Measurements from ENCODE around the gene NLRP9.
"Not testable (repeated sequence)": the region's sequence is repeated elsewhere in the genome, so short reads cannot be mapped to it uniquely, and the experiment has no call there.

The NLRP9 gene

DNA sequence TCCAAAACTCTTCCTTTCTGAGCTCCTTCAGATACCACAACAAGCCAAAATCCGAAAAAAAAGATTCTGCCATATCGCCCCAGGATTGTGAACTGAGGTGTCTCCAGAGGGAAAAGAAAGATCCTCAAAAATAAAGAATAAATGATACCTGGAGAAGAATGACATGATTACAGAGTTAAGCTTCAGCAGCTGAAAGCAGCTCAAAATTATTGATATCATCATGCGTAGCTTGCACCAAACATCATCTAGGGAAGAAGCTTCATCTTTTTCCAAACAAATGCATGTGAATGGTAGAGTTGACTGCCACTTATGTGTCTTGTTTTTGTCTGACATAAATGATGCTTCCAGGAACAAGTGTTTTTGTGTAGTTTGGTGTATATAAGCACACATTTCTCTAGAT, at the start of gene NLRP9:
Gene NLRP9 (minus strand): TSS at position 101 of the 400 bp plus-strand sequence. CDS start 28 bp downstream, at position 73.
- H3K4me1 ChIP-seq (ENCODE audit: insufficient read depth, low read length): no peaks in the 10 kb centered on the region
- H3K36me3 ChIP-seq (ENCODE audit: insufficient read depth, low read length): no peaks in the 10 kb centered on the region
- no peak within 1 kb of the TSS for H3K4me3 ChIP-seq (ENCODE audit: low read depth in 1 of 2, low read length in 2 of 2)
- H3K27ac ChIP-seq (ENCODE audit: low read depth, low read length): no peak within 1 kb of the TSS
- H3K27me3 ChIP-seq (ENCODE audit: control insufficient read depth in 1 of 2, insufficient read depth in 2 of 2, low read length in 2 of 2): no peaks in the 10 kb centered on the region
- no peak within 1 kb of the TSS for H3K9ac ChIP-seq (ENCODE audit: low read length)
- H3K9me3 ChIP-seq (ENCODE audit: low read length): no peaks in the 10 kb centered on the region

DNA sequence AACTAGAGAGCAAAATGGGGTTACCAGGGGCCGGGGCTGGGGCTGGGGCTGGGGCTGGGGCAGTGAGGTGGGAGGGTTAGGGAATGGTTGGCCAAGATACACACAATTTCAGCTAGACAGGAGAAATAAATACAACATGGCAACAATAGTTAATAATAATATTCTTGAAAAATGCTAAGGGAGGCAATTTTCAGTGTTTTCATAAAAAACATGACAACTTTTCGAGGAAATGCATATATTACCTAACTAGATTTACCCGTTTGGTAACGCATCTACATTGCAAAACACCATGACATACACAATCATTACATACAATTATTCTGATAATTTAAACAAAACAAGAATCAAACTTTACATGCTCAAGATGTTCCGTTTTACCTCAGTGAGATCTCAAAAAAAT, 42.9 kb upstream of the NLRP9 start:
- no peaks in the 10 kb centered on the region for H3K4me1 ChIP-seq (ENCODE audit: insufficient read depth, low read length)
- no peak overlapping the region for H3K9ac ChIP-seq (ENCODE audit: low read length)
- H3K4me3 ChIP-seq (ENCODE audit: low read depth in 1 of 2, low read length in 2 of 2): no peak overlapping the region
- no peaks in the 10 kb centered on the region for H3K9me3 ChIP-seq (ENCODE audit: low read length)
- no peaks in the 10 kb centered on the region for H3K36me3 ChIP-seq (ENCODE audit: insufficient read depth, low read length)
- H3K27ac ChIP-seq (ENCODE audit: low read depth, low read length): no peak overlapping the region
- H3K27me3 ChIP-seq (ENCODE audit: control insufficient read depth in 1 of 2, insufficient read depth in 2 of 2, low read length in 2 of 2): no peaks in the 10 kb centered on the region

DNA sequence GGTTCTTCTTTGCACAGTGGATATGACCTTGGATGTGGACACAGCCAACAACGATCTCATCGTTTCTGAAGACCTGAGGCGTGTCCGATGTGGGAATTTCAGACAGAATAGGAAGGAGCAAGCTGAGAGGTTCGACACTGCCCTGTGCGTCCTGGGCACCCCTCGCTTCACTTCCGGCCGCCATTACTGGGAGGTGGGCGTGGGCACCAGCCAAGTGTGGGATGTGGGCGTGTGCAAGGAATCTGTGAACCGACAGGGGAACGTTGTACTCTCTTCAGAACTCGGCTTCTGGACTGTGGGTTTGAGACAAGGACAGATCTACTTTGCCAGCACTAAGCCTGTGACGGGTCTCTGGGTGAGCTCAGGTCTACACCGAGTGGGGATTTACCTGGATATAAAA, 40.1 kb upstream of the NLRP9 start:
- no peaks in the 10 kb centered on the region for H3K4me1 ChIP-seq (ENCODE audit: insufficient read depth, low read length)
- H3K9me3 ChIP-seq (ENCODE audit: low read length): no peaks in the 10 kb centered on the region
- no peaks in the 10 kb centered on the region for H3K36me3 ChIP-seq (ENCODE audit: insufficient read depth, low read length)
- H3K9ac ChIP-seq (ENCODE audit: low read length): no peak overlapping the region
- no peak overlapping the region for H3K4me3 ChIP-seq (ENCODE audit: low read depth in 1 of 2, low read length in 2 of 2)
- H3K27ac ChIP-seq (ENCODE audit: low read depth, low read length): no peak overlapping the region
- H3K27me3 ChIP-seq (ENCODE audit: control insufficient read depth in 1 of 2, insufficient read depth in 2 of 2, low read length in 2 of 2): no peaks in the 10 kb centered on the region

DNA sequence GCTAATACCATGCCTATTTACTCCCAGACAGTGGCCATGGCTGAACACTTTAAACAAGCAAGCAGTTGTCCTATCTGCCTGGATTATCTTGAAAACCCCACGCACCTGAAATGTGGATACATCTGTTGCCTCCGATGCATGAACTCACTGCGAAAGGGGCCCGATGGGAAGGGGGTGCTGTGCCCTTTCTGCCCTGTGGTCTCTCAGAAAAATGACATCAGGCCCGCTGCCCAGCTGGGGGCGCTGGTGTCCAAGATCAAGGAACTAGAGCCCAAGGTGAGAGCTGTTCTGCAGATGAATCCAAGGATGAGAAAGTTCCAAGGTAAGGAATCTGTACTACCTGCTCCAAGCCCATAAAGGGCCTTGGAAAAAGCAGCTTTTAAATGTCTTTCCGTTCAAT, 39.3 kb upstream of the NLRP9 start:
- Histone ChIP-seq H3K4me3 (ENCODE audit: low read depth in 1 of 2, low read length in 2 of 2) (no peak overlapping the region), H3K27me3 (ENCODE audit: control insufficient read depth in 1 of 2, insufficient read depth in 2 of 2, low read length in 2 of 2) (no peaks in the 10 kb centered on the region), H3K9ac (ENCODE audit: low read length) (no peak overlapping the region)

DNA sequence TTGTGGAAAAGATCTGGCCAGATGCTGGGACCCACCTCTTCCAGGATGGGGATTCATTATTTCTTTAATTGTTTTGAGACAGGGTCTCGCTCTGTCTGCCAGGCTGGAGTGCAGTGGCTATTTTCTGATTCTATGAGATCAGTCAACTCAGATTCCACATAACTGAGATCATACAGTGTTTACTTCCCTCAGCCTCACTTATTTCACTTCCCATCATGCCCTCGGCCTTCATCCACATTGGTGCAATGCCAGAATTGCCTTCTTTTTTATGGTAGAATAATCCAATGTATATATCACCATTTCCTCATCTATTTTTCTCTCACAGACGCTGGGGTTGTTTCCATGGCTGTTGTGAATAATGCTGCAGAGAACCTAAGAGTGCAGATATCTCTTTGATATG, 31.4 kb upstream of the NLRP9 start:
- H3K4me3 ChIP-seq (ENCODE audit: low read depth in 1 of 2, low read length in 2 of 2); H3K4me1 ChIP-seq (ENCODE audit: insufficient read depth, low read length); H3K9ac ChIP-seq (ENCODE audit: low read length); H3K9me3 ChIP-seq (ENCODE audit: low read length); H3K27me3 ChIP-seq (ENCODE audit: control insufficient read depth in 1 of 2, insufficient read depth in 2 of 2, low read length in 2 of 2); H3K36me3 ChIP-seq (ENCODE audit: insufficient read depth, low read length); H3K27ac ChIP-seq (ENCODE audit: low read depth, low read length): not testable (repeated sequence)

More for the DNA sequence above, 39.3 kb upstream of the NLRP9 start:
- H3K27ac ChIP-seq (ENCODE audit: low read depth, low read length): no peak overlapping the region
- H3K4me1 ChIP-seq (ENCODE audit: insufficient read depth, low read length): no peaks in the 10 kb centered on the region
- no peaks in the 10 kb centered on the region for H3K9me3 ChIP-seq (ENCODE audit: low read length)
- H3K36me3 ChIP-seq (ENCODE audit: insufficient read depth, low read length): no peaks in the 10 kb centered on the region

DNA sequence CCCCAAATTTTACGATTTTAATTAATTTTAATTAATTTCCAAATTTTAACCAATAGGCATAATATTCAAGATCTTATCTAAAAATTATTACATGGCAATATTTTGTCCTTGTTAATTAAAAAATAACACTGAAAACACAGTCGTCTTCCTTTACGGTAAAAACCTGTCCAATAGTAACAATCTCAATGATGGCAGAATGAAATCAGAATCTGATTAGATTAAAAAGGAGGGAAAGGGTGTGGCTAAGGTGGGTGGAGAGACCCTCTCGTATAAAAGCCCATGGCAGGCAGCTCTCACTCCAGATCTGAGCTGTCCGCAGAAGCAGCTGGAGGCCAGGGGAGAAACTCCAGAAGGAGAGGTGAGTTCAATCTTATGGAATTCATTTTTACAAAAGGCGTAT, 30.6 kb upstream of the NLRP9 start, which contains the start of gene RFPL4AL1:
Gene RFPL4AL1 (plus strand): TSS at position 301 of the 400 bp plus-strand sequence. CDS start 2,687 bp downstream, outside the sequence.
- not testable (repeated sequence) for H3K9ac ChIP-seq (ENCODE audit: low read length); H3K9me3 ChIP-seq (ENCODE audit: low read length); H3K27ac ChIP-seq (ENCODE audit: low read depth, low read length); H3K4me1 ChIP-seq (ENCODE audit: insufficient read depth, low read length); H3K4me3 ChIP-seq (ENCODE audit: low read depth in 1 of 2, low read length in 2 of 2); H3K36me3 ChIP-seq (ENCODE audit: insufficient read depth, low read length); H3K27me3 ChIP-seq (ENCODE audit: control insufficient read depth in 1 of 2, insufficient read depth in 2 of 2, low read length in 2 of 2)

DNA sequence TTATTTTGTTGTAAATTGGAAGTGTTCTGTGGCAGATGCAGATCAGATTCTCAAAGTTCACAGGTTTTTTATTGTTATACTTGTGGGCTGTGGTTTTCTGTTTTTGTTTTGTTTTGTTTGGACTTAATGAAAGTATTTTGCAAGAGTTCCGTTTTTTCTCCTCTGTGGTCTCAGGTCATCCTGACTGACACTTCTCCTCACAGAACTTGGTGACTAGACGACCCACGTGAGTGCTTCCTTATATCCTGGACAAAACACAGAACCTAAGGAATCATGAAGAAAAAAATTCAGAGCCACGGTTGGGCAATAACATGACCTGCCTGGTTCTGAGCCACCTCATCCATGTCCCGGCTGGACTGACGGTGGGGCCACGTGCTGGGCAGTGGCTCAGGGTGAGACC, 28.3 kb upstream of the NLRP9 start:
- Histone ChIP-seq H3K27ac (ENCODE audit: low read depth, low read length) (no peak overlapping the region), H3K4me1 (ENCODE audit: insufficient read depth, low read length) (no peaks in the 10 kb centered on the region), H3K4me3 (ENCODE audit: low read depth in 1 of 2, low read length in 2 of 2) (no peak overlapping the region), H3K36me3 (ENCODE audit: insufficient read depth, low read length) (no peaks in the 10 kb centered on the region), H3K9ac (ENCODE audit: low read length) (no peak overlapping the region), H3K9me3 (ENCODE audit: low read length) (no peaks in the 10 kb centered on the region), H3K27me3 (ENCODE audit: control insufficient read depth in 1 of 2, insufficient read depth in 2 of 2, low read length in 2 of 2) (no peaks in the 10 kb centered on the region)

DNA sequence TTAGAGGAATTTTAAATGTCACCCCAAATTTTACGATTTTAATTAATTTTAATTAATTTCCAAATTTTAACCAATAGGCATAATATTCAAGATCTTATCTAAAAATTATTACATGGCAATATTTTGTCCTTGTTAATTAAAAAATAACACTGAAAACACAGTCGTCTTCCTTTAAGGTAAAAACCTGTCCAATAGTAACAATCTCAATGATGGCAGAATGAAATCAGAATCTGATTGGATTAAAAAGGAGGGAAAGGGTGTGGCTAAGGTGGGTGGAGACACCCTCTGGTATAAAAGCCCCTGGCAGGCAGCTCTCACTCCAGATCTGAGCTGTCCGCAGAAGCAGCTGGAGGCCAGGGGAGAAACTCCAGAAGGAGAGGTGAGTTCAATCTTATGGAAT, 20.6 kb upstream of the NLRP9 start, which contains the start of gene RFPL4A:
Gene RFPL4A (plus strand): TSS at position 301 of the 400 bp plus-strand sequence. CDS start 2,704 bp downstream, outside the sequence.
- not testable (repeated sequence) for H3K4me3 ChIP-seq (ENCODE audit: low read depth in 1 of 2, low read length in 2 of 2); H3K27ac ChIP-seq (ENCODE audit: low read depth, low read length); H3K27me3 ChIP-seq (ENCODE audit: control insufficient read depth in 1 of 2, insufficient read depth in 2 of 2, low read length in 2 of 2); H3K9me3 ChIP-seq (ENCODE audit: low read length); H3K36me3 ChIP-seq (ENCODE audit: insufficient read depth, low read length); H3K4me1 ChIP-seq (ENCODE audit: insufficient read depth, low read length); H3K9ac ChIP-seq (ENCODE audit: low read length)

DNA sequence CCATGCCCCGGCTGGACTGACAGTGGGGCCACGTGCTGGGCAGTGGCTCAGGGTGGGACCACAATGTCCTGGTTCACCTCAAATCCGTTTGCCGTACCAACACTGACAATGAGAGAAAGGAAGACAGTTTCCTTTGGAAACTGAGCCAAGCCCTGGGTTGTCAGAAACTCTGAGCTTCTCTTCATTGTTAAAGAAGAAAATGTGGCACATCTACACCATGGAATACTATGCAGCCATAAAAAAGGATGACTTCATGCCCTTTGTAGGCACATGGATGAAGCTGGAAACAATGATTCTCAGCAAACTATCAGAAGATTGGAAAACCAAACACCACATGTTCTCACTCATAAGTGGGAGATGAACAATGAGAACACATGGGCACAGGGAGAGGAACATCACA, 18.6 kb upstream of the NLRP9 start:
- H3K9ac ChIP-seq (ENCODE audit: low read length); H3K27ac ChIP-seq (ENCODE audit: low read depth, low read length); H3K4me1 ChIP-seq (ENCODE audit: insufficient read depth, low read length); H3K4me3 ChIP-seq (ENCODE audit: low read depth in 1 of 2, low read length in 2 of 2); H3K36me3 ChIP-seq (ENCODE audit: insufficient read depth, low read length); H3K27me3 ChIP-seq (ENCODE audit: control insufficient read depth in 1 of 2, insufficient read depth in 2 of 2, low read length in 2 of 2); H3K9me3 ChIP-seq (ENCODE audit: low read length): not testable (repeated sequence)

DNA sequence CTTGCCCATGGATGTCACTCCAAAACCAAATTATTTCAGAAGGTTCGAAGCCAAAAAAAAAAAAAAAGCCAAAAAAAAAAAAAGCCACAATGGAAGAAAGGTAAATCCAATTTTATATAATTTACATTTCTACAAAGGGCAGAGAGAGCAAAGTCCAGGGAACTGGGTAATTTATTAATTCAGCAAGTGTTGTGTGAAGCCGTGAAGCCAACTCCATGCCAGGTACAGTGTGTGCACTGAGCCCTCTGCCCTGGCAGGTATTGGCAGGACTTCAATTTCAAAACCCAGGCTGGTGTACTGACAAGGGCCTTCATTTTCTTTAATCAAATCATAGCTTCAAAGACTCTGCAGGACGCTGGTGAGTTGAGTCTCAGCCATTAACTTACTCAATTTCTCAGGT, 15.2 kb upstream of the NLRP9 start:
- Histone ChIP-seq H3K27ac (ENCODE audit: low read depth, low read length) (no peak overlapping the region), H3K4me3 (ENCODE audit: low read depth in 1 of 2, low read length in 2 of 2) (no peak overlapping the region), H3K4me1 (ENCODE audit: insufficient read depth, low read length) (no peaks in the 10 kb centered on the region), H3K27me3 (ENCODE audit: control insufficient read depth in 1 of 2, insufficient read depth in 2 of 2, low read length in 2 of 2) (no peaks in the 10 kb centered on the region), H3K9me3 (ENCODE audit: low read length) (no peaks in the 10 kb centered on the region), H3K36me3 (ENCODE audit: insufficient read depth, low read length) (no peaks in the 10 kb centered on the region), H3K9ac (ENCODE audit: low read length) (no peak overlapping the region)

DNA sequence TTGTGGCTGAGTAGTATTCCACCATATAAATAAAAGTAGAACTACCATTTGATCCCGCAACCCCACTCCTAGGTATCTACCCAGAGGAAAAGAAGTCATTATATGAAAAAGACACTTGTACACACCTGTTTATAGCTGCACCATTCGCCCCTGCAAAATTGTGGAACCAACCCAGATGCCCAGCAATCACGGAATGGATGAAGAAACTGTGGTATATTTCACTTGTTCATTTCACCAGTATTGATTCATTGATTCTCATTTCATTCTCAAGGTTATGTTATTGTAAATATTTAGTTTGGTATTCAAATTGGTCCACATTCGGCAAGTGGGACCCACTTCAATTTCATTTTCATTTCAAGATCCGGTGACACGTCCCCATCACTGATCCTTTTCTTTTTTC, 12.5 kb upstream of the NLRP9 start:
- Histone ChIP-seq H3K36me3 (ENCODE audit: insufficient read depth, low read length) (no peaks in the 10 kb centered on the region), H3K4me3 (ENCODE audit: low read depth in 1 of 2, low read length in 2 of 2) (no peak overlapping the region), H3K27me3 (ENCODE audit: control insufficient read depth in 1 of 2, insufficient read depth in 2 of 2, low read length in 2 of 2) (no peaks in the 10 kb centered on the region), H3K4me1 (ENCODE audit: insufficient read depth, low read length) (no peaks in the 10 kb centered on the region), H3K9me3 (ENCODE audit: low read length) (no peaks in the 10 kb centered on the region), H3K27ac (ENCODE audit: low read depth, low read length) (no peak overlapping the region), H3K9ac (ENCODE audit: low read length) (no peak overlapping the region)

DNA sequence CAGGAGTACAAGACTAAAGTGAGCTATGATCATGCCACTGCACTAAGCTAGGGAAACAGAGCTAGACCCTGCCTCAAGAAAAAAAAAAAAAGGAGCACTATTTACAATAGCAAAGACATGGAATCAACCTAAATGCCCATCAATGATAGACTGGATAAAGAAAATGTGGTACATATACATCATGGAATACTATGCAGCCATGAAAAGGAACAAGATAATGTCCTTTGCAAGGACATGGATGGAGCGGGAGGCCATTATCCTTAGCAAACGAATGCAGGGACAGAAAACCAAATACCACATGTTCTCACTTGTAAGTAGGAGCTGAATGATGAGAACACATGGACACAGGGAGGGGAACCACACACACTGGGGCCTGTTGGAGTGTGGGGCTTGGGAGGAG, 7.8 kb downstream of the NLRP9 start:
- H3K9ac ChIP-seq (ENCODE audit: low read length); H3K4me3 ChIP-seq (ENCODE audit: low read depth in 1 of 2, low read length in 2 of 2); H3K27me3 ChIP-seq (ENCODE audit: control insufficient read depth in 1 of 2, insufficient read depth in 2 of 2, low read length in 2 of 2); H3K4me1 ChIP-seq (ENCODE audit: insufficient read depth, low read length); H3K36me3 ChIP-seq (ENCODE audit: insufficient read depth, low read length); H3K27ac ChIP-seq (ENCODE audit: low read depth, low read length); H3K9me3 ChIP-seq (ENCODE audit: low read length): not testable (repeated sequence)
